ENCODE results near the gene CNKSR3. TPM values are rescaled to one million over a fixed set of nuclear protein-coding genes. Genes with fewer than 3 reads are reported as not detected.

CNKSR3 gene
- total and polyA plus RNA-seq, 2 experiments from 2014 or later: 1.9 to 5.7 TPM

DNA sequence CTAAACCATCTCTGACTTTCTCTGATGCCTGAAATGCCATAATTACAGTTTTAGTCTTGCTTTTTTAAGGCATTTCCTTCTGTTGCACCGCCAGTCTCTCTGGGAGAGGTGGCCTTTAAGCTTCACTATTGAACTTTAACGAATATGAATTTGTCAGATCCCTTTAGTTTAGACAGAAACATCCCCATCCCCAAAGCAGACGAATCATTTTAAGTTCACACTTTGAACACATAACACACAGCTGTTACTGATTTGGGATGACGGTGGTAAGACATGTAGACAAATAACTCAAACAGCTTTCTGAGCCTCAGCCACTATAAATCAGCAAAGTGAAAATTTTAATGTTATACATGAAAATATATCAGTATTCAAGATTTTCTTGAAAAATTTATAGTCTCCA is 146.7 kb downstream of the CNKSR3 start:
- Histone ChIP-seq H3K4me3 (no peak overlapping the region), H3K4me2 (no peak overlapping the region), H3K79me2 (replicated peaks; ENCODE audit: insufficient read depth) (no peaks in the 10 kb centered on the region), H3K9me2 (ENCODE audit: insufficient read depth) (no peaks in the 10 kb centered on the region), H2AFZ (no peak overlapping the region), H3K27ac (ENCODE audit: low read depth) (no peak overlapping the region), H3K4me1 (ENCODE audit: insufficient read depth) (no peaks in the 10 kb centered on the region), H4K20me1 (replicated peaks; ENCODE audit: insufficient read depth) (no peaks in the 10 kb centered on the region), H3F3A (replicated peaks; ENCODE audit: low read depth) (no peaks in the 10 kb centered on the region), H3K27me3 (ENCODE audit: insufficient read depth) (no peaks in the 10 kb centered on the region), H3K36me3 (ENCODE audit: insufficient read depth) (no peaks in the 10 kb centered on the region)
- Mint-ChIP-seq H3K36me3 (ENCODE audit: low read depth) (no peaks in the 10 kb centered on the region), H3K4me3 (no peak overlapping the region), H3K4me1 (no peaks in the 10 kb centered on the region; the same call in 2 of the 3 replicates), H3K9me3 (no peaks in the 10 kb centered on the region), H3K27ac (no peak overlapping the region), H3K27me3 (ENCODE audit: insufficient read depth, low read depth, poor library complexity) (no peaks in the 10 kb centered on the region)
- no peak for TF ChIP-seq STAT1 (IDR thresholded peaks at IDR 0.05; ENCODE audit: unreplicated experiment)
- no peak for TF ChIP-seq ZNF331 (CRISPR knock-in tag; IDR thresholded peaks at IDR 0.05; ENCODE audit: low read depth)
- TF ChIP-seq POLR2AphosphoS5 (IDR thresholded peaks at IDR 0.05; ENCODE audit: low read depth): no peak
- no peak for TF ChIP-seq JUNB (IDR thresholded peaks at IDR 0.05; ENCODE audit: unreplicated experiment)
- no peak for TF ChIP-seq CREB1 (CRISPR knock-in tag; IDR thresholded peaks at IDR 0.05; ENCODE audit: low read depth)
- TF ChIP-seq EZH2phosphoT487 (IDR thresholded peaks at IDR 0.05; ENCODE audit: unreplicated experiment): no peak
- TF ChIP-seq, protein P1, sequence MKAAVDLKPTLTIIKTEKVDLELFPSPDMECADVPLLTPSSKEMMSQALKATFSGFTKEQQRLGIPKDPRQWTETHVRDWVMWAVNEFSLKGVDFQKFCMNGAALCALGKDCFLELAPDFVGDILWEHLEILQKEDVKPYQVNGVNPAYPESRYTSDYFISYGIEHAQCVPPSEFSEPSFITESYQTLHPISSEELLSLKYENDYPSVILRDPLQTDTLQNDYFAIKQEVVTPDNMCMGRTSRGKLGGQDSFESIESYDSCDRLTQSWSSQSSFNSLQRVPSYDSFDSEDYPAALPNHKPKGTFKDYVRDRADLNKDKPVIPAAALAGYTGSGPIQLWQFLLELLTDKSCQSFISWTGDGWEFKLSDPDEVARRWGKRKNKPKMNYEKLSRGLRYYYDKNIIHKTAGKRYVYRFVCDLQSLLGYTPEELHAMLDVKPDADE (IDR thresholded peaks at IDR 0.05): no peak
- TF ChIP-seq, protein P2, sequence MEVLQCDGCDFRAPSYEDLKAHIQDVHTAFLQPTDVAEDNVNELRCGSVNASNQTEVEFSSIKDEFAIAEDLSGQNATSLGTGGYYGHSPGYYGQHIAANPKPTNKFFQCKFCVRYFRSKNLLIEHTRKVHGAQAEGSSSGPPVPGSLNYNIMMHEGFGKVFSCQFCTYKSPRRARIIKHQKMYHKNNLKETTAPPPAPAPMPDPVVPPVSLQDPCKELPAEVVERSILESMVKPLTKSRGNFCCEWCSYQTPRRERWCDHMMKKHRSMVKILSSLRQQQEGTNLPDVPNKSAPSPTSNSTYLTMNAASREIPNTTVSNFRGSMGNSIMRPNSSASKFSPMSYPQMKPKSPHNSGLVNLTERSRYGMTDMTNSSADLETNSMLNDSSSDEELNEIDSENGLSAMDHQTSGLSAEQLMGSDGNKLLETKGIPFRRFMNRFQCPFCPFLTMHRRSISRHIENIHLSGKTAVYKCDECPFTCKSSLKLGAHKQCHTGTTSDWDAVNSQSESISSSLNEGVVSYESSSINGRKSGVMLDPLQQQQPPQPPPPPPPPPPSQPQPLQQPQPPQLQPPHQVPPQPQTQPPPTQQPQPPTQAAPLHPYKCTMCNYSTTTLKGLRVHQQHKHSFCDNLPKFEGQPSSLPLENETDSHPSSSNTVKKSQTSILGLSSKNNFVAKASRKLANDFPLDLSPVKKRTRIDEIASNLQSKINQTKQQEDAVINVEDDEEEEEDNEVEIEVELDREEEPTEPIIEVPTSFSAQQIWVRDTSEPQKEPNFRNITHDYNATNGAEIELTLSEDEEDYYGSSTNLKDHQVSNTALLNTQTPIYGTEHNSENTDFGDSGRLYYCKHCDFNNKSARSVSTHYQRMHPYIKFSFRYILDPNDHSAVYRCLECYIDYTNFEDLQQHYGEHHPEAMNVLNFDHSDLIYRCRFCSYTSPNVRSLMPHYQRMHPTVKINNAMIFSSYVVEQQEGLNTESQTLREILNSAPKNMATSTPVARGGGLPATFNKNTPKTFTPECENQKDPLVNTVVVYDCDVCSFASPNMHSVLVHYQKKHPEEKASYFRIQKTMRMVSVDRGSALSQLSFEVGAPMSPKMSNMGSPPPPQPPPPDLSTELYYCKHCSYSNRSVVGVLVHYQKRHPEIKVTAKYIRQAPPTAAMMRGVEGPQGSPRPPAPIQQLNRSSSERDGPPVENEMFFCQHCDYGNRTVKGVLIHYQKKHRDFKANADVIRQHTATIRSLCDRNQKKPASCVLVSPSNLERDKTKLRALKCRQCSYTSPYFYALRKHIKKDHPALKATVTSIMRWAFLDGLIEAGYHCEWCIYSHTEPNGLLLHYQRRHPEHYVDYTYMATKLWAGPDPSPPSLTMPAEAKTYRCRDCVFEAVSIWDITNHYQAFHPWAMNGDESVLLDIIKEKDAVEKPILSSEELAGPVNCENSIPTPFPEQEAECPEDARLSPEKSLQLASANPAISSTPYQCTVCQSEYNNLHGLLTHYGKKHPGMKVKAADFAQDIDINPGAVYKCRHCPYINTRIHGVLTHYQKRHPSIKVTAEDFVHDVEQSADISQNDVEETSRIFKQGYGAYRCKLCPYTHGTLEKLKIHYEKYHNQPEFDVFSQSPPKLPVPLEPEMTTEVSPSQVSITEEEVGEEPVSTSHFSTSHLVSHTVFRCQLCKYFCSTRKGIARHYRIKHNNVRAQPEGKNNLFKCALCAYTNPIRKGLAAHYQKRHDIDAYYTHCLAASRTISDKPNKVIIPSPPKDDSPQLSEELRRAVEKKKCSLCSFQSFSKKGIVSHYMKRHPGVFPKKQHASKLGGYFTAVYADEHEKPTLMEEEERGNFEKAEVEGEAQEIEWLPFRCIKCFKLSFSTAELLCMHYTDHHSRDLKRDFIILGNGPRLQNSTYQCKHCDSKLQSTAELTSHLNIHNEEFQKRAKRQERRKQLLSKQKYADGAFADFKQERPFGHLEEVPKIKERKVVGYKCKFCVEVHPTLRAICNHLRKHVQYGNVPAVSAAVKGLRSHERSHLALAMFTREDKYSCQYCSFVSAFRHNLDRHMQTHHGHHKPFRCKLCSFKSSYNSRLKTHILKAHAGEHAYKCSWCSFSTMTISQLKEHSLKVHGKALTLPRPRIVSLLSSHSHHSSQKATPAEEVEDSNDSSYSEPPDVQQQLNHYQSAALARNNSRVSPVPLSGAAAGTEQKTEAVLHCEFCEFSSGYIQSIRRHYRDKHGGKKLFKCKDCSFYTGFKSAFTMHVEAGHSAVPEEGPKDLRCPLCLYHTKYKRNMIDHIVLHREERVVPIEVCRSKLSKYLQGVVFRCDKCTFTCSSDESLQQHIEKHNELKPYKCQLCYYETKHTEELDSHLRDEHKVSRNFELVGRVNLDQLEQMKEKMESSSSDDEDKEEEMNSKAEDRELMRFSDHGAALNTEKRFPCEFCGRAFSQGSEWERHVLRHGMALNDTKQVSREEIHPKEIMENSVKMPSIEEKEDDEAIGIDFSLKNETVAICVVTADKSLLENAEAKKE (CRISPR knock-in tag; IDR thresholded peaks at IDR 0.05): no peak
- TF ChIP-seq ZNF114 (CRISPR knock-in tag; IDR thresholded peaks at IDR 0.05): no peak
- TF ChIP-seq NANOG (IDR thresholded peaks at IDR 0.05; ENCODE audit: borderline replicate concordance): no peak
- TF ChIP-seq, protein P3, sequence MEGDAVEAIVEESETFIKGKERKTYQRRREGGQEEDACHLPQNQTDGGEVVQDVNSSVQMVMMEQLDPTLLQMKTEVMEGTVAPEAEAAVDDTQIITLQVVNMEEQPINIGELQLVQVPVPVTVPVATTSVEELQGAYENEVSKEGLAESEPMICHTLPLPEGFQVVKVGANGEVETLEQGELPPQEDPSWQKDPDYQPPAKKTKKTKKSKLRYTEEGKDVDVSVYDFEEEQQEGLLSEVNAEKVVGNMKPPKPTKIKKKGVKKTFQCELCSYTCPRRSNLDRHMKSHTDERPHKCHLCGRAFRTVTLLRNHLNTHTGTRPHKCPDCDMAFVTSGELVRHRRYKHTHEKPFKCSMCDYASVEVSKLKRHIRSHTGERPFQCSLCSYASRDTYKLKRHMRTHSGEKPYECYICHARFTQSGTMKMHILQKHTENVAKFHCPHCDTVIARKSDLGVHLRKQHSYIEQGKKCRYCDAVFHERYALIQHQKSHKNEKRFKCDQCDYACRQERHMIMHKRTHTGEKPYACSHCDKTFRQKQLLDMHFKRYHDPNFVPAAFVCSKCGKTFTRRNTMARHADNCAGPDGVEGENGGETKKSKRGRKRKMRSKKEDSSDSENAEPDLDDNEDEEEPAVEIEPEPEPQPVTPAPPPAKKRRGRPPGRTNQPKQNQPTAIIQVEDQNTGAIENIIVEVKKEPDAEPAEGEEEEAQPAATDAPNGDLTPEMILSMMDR (conservative IDR thresholded peaks at IDR 0.05; ENCODE audit: low read depth in 2 of 2): no peak
- TF ChIP-seq, protein P4, sequence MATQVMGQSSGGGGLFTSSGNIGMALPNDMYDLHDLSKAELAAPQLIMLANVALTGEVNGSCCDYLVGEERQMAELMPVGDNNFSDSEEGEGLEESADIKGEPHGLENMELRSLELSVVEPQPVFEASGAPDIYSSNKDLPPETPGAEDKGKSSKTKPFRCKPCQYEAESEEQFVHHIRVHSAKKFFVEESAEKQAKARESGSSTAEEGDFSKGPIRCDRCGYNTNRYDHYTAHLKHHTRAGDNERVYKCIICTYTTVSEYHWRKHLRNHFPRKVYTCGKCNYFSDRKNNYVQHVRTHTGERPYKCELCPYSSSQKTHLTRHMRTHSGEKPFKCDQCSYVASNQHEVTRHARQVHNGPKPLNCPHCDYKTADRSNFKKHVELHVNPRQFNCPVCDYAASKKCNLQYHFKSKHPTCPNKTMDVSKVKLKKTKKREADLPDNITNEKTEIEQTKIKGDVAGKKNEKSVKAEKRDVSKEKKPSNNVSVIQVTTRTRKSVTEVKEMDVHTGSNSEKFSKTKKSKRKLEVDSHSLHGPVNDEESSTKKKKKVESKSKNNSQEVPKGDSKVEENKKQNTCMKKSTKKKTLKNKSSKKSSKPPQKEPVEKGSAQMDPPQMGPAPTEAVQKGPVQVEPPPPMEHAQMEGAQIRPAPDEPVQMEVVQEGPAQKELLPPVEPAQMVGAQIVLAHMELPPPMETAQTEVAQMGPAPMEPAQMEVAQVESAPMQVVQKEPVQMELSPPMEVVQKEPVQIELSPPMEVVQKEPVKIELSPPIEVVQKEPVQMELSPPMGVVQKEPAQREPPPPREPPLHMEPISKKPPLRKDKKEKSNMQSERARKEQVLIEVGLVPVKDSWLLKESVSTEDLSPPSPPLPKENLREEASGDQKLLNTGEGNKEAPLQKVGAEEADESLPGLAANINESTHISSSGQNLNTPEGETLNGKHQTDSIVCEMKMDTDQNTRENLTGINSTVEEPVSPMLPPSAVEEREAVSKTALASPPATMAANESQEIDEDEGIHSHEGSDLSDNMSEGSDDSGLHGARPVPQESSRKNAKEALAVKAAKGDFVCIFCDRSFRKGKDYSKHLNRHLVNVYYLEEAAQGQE (IDR thresholded peaks at IDR 0.05; ENCODE audit: unreplicated experiment): no peak
- no peak for TF ChIP-seq EZH2 (IDR thresholded peaks at IDR 0.05; ENCODE audit: low read depth, unreplicated experiment)
- DNase-seq (ENCODE audit: low spot score) (no peak), ATAC-seq (no peak)

All from GM23338 (cell line).